Fibroblast of skin of scalp (primary cell): ENCODE measurements around the gene ILK.

Source experiments
- DNase-seq: peaks from one replicate; pipeline ENCODE4 v3.0.0-alpha.2; 2013

The ILK gene

DNA sequence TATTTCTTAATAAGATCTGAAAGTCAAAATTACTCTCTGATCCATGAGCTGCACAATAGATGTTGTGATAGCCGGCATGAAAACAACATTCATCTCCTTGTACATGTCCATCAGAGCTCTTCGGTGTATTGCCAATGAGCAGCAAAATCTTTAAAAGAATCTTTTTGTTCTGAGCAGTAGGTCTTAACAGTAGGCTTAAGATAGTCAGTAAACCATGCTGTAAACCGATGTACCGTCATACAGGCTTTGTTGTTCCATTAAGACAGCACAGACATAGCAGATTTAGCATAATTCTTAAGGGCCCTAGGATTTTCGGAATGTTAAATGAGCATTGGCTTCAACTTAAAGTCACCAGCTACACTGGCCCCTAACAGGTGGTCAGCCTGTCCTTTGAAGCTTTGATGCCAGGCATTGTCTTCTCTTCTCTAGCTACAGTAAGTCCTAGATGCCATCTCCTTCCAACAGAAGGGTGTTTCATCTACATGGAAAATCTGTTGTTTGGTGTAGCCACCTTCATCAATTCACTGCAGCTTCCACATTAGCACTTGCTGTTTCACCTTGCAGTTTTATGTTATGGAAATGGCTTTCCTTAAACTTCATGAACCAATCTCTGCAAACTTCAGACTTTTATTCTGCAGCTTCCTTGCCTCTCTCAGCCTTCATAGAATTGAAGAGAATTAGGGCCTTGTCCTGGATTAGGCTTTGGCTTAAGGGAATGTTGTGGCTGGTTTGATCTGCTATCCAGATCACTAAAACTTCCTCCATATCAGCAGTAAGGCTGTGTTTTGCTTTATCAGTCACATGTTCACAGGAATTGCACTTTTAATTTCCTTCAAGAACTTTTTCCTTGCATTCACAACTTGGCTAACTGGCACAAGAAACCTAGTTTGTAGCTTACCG lies 28.5 kb upstream of the ILK start:
- DNase-seq: no peak

DNA sequence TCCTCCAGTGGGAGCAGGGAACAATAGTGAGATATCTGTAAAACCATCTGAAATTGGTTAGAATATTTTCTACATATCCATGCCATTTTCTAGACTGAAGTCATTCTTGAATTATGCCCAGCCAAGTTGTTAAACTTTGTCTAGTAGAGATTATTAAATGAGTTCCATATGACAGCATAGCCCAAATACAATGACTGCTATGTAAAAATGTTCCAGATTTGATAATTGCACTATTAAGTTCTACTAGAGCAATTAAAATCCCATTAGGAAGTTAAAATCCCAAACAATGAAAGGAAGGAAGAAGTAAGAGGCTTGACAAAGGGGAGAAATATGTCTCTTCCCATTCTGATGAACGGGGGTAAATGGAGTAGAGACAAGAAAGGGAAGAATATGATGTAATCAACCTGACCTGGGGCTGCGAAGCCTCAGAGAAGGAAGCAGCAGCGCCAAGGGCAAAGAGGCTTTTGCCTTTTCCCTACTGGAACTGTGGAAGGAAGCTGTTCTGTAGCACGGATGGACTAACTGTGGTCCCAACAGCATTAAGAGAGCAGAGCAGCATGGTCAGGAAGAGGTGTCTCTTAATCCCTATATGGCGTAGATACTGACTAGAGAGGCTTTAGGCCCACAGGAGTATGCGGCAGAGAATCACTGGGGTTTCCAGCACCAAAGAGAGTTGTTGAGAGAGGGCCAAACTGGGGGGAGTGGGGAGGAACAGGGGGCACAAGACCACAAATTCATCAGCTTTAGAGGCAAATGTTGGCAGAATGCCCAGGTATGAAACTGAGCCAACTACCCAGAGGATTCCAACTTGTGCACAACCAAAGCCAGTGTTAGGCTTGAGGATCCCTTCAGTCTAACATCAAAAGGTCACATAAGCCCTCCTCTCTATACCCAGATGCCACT lies 26.9 kb upstream of the ILK start:
- peak; percentile 83 for DNase-seq

DNA sequence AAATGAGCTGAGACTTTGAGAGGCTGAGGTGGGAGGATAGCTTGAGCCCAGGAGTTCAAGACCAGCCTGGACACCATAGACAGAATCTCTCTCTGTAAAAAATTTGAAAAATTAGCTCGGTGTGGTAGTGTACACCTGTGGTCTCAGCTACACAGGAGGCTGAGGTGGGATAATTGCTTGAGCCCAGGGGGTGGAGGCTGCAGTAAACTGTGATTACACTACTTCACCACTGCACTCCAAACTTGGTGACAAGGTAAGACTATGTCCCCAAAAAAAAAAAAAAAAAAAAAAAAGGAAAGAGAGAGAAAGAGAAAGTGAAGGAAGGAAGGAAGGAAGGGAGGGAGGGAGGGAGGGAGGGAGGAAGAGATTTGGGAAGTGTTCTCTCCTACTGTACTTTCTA lies 25.4 kb upstream of the ILK start:
- no peak for DNase-seq

DNA sequence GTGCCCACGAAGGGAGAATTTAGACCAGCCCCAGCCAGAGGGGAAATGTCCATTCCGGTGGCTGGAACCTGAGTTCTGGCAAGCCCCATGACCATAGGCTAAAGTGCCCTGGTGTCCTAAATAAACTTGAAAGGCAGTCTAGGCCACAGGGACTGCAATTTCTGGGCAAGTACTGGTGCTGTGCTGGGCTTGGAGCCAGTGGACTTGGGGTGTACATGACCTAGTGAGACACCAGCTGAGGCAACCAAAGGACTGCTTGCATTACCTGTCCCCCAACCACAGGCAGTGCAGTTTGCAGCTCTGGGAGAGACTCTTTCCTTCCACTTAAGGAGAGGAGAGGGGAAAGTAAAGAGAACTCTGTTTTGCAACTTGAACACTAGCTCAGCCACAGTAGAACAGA lies 23.9 kb upstream of the ILK start:
- no peak for DNase-seq

DNA sequence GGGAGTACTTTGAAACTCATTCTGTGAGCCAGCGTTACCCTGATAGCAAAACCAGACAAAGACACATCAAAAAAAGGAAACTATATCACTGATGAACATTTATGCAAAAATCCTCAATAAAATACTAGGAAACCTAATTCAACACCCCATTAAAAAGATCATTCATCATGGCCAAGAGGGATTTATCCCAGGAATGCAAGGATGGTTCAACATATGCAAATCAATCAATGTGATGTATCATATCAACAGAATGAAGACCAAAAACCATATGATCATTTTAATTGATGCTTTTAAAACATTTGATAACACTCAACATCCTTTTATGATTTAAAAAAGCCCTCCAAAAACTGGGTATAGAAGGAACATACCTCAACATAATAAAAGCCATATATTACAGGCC lies 20.0 kb upstream of the ILK start:
- DNase-seq: no peak

DNA sequence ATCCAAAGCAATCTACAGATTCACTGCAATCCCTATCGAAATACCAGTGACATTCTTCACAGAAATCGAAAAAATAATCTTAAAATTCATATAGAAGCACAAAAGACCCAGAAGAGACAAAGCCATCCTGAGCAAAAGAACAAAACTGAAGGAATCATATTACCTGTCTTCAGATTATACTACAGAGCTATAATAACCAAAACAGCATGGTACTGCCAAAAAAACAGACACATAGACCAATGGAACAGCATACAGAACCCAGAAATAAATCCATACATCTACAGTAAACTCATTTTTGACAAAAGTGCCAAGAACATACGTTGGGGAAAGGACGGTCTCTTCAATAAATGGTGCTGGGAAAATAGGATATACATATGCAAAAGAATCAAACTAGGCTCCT lies 19.0 kb upstream of the ILK start:
- no peak for DNase-seq

DNA sequence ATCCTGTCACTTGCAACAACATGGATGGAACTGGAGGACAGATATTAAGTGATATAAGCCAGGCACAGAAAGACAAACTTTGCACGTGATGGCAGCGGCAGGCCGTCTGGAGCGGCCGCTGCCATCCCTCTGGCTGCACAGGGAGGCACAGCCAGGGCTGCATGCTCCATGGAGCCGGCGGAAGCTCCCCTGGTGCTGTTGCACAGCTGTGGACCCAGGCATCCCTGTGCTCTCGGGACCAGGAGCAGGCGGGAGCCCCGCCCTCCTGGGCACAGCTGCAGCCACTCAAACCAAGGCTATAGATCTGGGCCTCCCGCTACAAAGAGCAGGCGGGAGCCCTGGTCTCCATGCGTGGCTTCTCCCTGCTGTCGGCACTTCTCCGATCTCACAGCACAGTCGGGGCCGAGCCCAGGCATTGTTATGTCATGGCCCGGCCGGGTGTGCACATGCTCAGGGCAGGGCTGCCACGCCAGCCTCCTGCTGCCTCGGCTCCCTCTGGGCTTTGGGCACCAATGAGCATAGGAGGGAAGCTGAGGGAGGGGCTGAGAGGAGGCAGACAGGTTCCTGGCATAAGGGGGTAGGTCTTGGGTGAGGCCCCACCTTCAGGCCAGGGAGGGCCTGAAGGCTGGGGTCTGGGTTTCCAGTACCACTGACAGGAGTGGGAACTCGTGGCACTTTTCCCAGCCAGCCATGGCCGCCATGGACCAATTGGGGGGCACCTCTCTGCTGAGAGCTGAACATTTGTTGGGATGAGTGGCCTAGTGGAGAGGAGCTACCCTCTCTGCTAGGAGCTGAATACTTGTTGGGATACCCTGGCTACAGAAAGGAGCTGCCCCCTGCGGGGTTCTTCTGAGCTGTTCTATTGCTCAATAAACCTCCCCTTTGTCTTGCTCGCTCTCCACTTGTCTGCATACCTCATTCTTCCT lies 16.9 kb upstream of the ILK start:
- peak; percentile 47 for DNase-seq

DNA sequence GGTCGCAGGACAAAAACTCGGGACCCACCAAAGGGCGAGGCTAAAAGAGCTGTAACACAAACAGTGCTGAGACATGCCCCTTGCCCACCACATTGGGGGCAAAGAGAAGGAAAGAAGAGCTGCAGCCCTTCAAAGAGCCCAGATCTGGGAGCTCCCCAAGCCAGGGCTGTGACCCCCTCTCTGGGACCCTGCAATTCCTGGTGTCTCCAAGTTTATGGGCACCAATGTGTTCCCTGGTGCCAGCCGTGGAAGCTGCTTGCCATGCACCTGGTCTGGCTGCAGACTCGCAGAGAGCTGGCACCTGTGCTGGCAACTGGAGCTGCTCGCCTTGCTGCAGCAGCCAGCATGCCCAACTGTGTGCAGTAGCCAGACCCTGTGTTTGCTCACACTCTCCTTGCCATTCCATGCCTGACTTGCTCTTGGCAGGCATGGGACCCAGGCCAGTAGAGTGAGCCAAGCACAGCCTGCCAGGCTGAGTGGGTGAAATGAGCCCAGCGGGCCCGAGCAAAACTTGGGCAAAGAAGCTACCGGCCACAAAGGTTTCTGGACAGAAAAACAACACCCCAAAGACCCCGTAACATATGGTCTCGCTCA lies 16.1 kb upstream of the ILK start:
- no peak for DNase-seq

DNA sequence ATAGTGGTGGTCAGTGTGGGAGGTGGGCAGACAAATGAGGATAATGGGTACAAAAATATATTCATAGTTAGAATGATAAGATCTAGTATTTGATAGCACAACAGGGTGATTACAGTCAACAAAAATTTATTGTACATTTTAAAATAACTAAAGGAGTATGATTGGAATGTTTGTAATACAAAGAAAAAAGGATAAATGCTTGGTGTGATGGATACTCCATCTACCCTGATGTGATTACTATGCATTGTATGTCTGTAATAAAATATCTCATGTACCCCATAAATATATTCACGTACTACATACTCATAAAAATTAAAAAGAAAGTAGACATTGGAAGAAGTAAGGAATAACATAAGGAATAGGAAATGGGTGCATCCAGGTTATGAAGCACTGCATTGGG lies 15.6 kb upstream of the ILK start:
- no peak for DNase-seq

DNA sequence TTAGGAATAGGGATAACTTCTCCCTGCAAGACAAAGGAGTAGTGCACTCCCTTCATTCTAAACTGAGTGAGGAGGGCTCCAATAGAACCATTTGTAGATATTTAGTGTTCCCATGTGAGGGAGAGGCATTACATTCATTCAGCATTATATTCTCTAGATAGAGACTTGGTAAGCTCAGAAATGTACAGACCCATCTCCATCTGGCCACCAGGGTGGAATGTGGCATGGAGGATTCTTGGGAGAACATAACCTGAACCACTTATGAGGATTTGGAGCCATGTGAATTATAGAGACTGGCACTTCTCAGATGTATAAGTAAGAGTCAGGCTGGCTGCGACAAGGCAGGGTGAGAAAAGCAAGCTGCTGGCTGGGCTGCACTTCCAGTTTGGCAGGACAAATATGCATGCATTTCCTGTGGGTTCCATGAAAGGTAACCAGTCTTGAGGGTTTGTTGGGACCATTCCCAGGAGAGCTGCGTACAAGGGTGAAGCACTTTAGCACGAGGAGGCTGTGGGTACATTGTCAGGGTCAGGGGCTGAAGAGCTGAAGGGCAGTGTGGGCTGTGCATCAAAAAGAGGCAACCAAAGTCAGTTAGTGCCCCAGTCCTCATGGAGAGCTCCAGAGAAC lies 9.3 kb upstream of the ILK start:
- no peak for DNase-seq

DNA sequence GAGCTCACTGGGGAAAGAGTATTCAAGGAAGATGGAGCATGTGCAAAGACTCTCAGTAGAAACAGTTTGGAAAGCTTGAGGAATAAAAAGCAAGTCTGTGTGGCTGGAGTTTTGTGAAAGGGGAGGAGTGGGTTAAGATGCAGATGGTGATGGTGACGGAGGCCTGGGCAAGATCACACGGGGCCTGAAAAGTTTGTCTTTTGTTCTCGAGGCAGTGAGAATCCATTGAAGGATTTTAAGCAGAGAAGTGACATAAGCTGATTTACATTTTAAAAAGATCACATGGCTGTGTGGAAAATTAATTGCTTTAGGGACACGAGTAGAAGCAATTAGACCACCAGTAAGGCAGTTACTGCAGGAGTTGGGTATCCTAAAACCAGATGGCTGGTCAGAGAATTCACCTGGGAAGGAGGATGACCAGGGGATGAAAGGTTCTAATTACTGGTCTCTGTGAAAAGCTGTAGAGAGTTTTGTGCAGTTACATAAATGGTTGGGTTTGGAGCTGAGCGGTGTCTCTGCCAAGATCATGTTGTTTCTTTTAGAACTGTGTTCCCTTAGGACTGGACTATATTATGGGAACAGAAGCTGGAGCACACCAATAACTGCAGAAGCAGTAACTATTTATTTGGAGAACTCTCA lies 7.2 kb upstream of the ILK start:
- DNase-seq: no peak

DNA sequence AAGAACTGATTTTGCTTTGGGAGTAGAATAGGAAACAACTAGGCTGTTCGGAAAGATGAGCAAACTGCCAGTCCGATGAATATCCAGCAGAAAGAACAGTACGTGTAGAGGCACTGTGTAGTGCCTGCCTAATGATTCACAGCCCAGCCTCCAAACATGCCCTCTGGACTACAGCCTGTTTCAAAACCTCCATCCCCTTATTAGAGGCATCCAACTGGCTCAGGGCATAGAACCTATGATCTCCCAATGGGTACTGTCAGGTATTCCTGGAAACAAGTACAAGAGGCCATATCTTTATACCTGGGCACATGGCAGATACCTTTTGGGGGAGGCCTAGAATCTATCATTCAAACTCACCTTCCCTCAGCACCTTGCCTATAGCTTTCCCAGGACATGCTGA lies 5.0 kb upstream of the ILK start:
- DNase-seq: no peak

DNA sequence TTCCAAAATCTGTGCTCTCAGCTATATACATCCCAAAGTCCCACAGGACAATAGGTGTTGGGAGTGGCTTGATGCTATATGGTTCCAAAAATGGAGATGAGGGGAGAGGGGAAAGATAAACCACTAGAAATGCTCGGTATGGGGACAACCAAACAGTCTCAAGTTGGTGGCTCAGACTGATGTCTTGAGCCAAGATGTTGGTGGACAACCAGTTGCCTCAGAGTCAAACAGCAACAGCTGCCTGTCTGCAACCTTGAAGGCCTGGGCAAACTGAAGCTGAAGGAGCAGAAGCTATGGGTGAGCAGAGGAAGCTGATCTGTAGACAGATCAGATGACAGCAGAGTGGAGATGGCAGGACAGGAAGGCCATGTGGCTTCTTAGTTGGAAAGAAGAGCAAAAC lies 4.1 kb upstream of the ILK start:
- no peak for DNase-seq

DNA sequence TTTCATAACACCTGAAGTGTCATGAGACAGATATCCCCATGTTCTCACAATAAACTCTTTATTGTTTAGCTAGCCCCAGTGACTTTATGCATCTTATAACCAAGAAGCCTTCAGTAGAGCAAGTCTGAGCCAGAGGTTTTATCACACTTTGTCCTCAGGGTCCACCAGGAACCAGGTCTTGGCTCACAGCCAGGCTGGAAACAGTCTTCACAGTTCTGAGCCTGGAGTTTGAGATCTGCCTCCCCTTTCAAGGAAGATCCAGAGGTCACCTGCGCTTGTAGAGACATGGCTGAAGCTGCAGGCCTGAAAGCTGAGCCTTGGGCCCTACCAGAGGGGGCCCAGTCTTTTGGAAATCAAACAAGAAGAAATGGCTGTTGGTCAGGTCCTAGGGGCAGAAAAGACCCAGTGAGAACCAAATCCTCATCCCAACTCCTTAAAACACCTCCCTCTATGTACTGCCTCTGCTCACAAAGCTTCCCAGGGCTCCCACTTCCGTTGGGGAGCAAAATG lies 3.6 kb upstream of the ILK start:
- no peak for DNase-seq

DNA sequence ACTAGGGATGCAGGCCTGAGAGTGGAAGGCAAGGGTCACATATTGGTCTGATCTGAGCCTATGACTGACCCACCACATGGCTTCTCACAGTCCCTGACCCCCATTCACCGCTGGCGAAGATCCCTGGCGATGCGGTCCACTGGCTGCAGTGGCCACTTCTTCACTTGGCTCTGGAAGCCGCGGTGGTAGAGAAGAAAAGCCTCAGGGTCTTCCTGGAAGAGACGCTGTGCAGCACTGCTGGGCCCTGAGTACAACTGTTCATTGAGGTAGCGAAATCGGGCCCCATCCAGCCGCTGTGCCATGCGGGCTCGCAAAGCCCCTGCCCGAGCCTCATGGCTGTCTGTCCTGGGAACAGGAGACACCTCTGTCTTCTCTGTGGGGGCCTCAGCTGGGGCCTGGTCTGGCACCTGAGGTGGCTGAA lies 2.5 kb upstream of the ILK start:
- DNase-seq: no peak

DNA sequence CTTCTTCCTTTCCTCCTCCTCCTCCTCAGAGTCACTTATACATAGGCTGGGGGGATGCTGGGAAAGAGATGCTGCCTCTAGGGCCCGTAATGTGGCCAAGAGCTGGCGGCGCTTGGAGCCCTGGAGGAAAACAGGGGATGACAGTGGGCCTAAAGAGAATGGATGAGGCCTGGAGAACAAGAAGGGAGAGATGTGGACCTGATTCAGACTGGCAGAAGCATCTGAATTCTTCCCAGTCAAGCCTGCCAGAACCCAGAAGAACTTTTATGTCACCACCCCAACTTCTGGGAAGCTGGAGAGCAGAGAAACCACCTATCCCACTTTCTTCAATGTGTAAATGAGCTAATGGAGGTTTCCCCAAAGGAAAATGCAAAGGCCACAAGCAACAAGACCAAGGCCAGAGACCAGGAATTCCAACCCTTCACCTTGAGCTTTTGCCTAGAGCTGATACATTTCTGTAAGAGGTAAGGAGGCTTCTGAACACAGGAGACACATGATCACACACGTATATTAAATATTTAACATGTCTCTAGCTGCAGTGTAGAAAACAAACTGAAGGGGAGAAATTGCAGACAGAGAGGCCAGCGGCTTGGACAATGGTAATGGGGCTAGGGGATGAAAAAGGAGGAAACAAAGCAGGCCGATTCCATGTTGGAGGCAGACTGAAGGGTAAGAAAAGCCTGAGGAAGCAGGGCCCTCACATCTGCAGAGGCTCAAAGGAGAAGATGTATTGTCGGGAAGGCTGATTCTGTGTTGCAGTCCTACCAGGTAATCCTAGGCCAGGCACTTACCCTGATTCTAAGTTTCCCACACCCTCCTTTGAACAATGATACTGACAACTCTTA lies 1.3 kb upstream of the ILK start:
- DNase-seq: no peak

DNA sequence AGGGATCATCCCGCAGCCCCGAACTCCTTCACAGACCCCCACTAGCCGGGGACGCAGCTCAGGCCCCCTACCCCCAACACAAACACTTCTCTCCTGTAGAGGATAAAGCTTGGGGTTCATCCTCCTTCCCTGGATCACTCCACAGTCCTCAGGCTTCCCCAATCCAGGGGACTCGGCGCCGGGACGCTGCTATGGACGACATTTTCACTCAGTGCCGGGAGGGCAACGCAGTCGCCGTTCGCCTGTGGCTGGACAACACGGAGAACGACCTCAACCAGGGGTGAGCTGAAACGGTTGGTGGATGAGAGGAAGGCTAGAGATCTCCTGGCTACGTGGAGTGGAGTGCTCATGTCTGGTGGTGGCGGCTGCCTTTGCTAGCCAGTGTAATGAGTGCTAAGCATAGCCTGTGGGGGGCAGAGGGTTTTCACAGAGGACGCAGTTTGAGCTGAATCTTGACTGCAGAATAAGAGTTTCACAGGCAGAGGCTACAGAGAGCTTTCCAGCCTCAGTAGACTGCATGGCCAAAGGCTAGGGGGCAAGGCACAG lies 580 bp downstream of the ILK start:
- DNase-seq: peak; percentile 70

DNA sequence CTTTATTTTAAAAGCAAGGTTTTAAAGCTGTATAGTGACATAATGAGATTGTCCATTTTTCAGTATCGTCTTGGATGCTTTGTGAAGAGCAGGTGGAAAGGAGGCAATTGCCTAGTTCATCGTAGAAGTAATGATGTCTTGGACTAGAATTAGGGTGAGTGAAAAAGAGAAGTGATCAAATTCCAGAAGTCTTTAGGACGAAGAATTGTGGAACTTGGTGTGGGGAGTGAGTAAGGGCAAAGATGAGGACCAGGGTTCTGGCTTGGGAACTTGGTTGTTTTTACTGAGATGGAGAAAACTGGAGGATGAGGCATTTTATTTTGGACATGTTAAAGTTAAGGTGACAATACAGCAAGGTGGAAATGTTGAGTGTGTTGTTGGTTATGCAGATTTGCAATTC lies 1.2 kb downstream of the ILK start:
- DNase-seq: no peak

DNA sequence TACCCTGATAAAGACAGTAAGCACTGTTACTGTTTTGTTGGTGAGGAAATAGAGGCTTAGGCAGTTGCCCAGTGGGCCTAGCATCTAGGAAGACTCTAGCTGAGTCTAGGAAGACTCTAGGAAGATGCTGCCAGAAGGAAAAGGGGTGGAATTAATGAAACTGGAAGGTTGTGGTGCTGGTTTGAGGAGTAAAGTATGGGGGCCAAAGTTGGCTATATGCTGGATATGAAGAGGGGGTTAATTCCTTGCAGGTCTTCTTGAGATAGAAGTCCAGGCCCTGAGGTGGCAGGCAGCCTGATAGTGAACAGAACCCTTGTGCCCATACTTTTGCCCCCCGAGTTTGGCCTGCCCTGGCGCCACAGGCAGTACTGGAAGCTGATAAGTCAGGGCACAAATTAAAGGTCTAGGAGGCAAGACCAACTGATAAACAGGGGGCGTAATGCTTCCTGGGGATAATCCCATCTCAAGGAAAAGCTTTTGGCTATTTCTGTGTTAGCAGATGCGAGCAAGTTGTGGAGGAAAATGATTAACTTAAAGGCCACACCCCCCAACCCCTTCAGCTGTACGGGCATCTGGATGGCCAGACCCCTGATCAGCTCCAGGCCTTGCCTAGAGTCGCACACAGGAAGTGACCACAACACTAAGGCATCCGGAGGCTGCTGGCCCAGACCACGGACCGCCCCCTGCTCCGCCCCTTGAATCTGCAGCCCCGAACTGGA lies 3.1 kb downstream of the ILK start:
- DNase-seq: peak; percentile 96
